ENCODE results near the gene TYMS. TPM values are rescaled to one million over a fixed set of nuclear protein-coding genes. Genes with fewer than 3 reads are reported as not detected.

TYMS gene
- total and polyA plus RNA-seq, 9 of the 15 experiments (the other 6 are each of a cell fraction or from before 2014, with no cell fraction given), result 69.1 to 409 (median 175) TPM

DNA sequence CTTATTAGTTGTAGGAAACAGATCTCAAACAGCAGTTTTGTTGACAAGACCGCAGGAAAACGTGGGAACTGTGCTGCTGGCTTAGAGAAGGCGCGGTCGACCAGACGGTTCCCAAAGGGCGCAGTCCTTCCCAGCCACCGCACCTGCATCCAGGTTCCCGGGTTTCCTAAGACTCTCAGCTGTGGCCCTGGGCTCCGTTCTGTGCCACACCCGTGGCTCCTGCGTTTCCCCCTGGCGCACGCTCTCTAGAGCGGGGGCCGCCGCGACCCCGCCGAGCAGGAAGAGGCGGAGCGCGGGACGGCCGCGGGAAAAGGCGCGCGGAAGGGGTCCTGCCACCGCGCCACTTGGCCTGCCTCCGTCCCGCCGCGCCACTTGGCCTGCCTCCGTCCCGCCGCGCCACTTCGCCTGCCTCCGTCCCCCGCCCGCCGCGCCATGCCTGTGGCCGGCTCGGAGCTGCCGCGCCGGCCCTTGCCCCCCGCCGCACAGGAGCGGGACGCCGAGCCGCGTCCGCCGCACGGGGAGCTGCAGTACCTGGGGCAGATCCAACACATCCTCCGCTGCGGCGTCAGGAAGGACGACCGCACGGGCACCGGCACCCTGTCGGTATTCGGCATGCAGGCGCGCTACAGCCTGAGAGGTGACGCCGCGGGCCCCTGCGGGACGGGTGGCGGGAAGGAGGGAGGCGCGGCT, at the start of gene TYMS (continued):
- TF ChIP-seq MEF2A (IDR thresholded peaks at IDR 0.05; ENCODE audit: control insufficient read depth, low read depth, low read length) (no peak), MYC (IDR thresholded peaks at IDR 0.05; ENCODE audit: low read depth, low read length) (peak; percentile 78), MYC (CRISPR knock-in tag; IDR thresholded peaks at IDR 0.05; ENCODE audit: borderline replicate concordance, low read depth) (no peak), CC2D1A (IDR thresholded peaks at IDR 0.05) (no peak), KHSRP (IDR thresholded peaks at IDR 0.05) (no peak), ZNF212 (CRISPR knock-in tag; IDR thresholded peaks at IDR 0.05) (no peak), BACH1 (tag; IDR thresholded peaks at IDR 0.05) (no peak), ZBTB1 (CRISPR knock-in tag; IDR thresholded peaks at IDR 0.05; ENCODE audit: borderline replicate concordance, low read depth) (no peak), LEF1 (IDR thresholded peaks at IDR 0.05) (peak; percentile 36; the same call in 1 of the 2 replicates), SRF (CRISPR knock-in tag; IDR thresholded peaks at IDR 0.05) (no peak), SMAD4 (CRISPR knock-in tag; conservative IDR thresholded peaks at IDR 0.05) (peak; percentile 71), ZNF41 (CRISPR knock-in tag; conservative IDR thresholded peaks at IDR 0.05) (no peak), TRIM24 (IDR thresholded peaks at IDR 0.05) (peak in 1 of 2 experiments; percentile 54; a peak in 1 of 4 replicates), PHB2 (IDR thresholded peaks at IDR 0.05; ENCODE audit: low read depth) (no peak), ZBTB17 (CRISPR knock-in tag; IDR thresholded peaks at IDR 0.05) (no peak; the same call in 1 of the 2 replicates), TAF7 (tag; IDR thresholded peaks at IDR 0.05) (no peak), GTF2A2 (tag; IDR thresholded peaks at IDR 0.05) (no peak), E2F3 (CRISPR knock-in tag; IDR thresholded peaks at IDR 0.05) (peak; percentile 80; the same call in 1 of the 2 replicates), DNMT1 (IDR thresholded peaks at IDR 0.05) (no peak), ZFP36 (IDR thresholded peaks at IDR 0.05; ENCODE audit: low read depth, low read length, partially characterized antibody) (no peak), STAG1 (CRISPR knock-in tag; IDR thresholded peaks at IDR 0.05; ENCODE audit: borderline replicate concordance) (no peak), RBM39 (optimal IDR thresholded peaks at IDR 0.05; ENCODE audit: low read depth, low read length) (no peak)
- TF ChIP-seq, protein P1, sequence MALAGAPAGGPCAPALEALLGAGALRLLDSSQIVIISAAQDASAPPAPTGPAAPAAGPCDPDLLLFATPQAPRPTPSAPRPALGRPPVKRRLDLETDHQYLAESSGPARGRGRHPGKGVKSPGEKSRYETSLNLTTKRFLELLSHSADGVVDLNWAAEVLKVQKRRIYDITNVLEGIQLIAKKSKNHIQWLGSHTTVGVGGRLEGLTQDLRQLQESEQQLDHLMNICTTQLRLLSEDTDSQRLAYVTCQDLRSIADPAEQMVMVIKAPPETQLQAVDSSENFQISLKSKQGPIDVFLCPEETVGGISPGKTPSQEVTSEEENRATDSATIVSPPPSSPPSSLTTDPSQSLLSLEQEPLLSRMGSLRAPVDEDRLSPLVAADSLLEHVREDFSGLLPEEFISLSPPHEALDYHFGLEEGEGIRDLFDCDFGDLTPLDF (CRISPR knock-in tag; IDR thresholded peaks at IDR 0.05), result peak; percentile 46; the same call in 1 of the 2 replicates
- TF ChIP-seq, protein P2, sequence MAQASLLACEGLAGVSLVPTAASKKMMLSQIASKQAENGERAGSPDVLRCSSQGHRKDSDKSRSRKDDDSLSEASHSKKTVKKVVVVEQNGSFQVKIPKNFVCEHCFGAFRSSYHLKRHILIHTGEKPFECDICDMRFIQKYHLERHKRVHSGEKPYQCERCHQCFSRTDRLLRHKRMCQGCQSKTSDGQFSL (CRISPR knock-in tag; IDR thresholded peaks at IDR 0.05), result peak; percentile 39; the same call in 1 of the 2 replicates
- TF ChIP-seq, protein P2 (tag; IDR thresholded peaks at IDR 0.05), result no peak
- TF ChIP-seq, protein P3, sequence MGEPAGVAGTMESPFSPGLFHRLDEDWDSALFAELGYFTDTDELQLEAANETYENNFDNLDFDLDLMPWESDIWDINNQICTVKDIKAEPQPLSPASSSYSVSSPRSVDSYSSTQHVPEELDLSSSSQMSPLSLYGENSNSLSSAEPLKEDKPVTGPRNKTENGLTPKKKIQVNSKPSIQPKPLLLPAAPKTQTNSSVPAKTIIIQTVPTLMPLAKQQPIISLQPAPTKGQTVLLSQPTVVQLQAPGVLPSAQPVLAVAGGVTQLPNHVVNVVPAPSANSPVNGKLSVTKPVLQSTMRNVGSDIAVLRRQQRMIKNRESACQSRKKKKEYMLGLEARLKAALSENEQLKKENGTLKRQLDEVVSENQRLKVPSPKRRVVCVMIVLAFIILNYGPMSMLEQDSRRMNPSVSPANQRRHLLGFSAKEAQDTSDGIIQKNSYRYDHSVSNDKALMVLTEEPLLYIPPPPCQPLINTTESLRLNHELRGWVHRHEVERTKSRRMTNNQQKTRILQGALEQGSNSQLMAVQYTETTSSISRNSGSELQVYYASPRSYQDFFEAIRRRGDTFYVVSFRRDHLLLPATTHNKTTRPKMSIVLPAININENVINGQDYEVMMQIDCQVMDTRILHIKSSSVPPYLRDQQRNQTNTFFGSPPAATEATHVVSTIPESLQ (CRISPR knock-in tag; IDR thresholded peaks at IDR 0.05), result peak; percentile 92; the same call in 1 of the 2 replicates
- TF ChIP-seq, protein P4, sequence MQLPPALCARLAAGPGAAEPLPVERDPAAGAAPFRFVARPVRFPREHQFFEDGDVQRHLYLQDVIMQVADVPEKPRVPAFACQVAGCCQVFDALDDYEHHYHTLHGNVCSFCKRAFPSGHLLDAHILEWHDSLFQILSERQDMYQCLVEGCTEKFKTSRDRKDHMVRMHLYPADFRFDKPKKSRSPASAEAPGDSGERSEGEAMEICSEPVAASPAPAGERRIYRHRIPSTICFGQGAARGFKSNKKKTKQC (CRISPR knock-in tag; IDR thresholded peaks at IDR 0.05), result peak; percentile 21; the same call in 1 of the 2 replicates
